Erythroblast (primary cell): Measurements from ENCODE around the gene PDZD7.

Source experiments
- GATA1 ChIP-seq: IDR thresholded peaks from 2 replicates; pipeline ENCODE4 v1.6.1; 2011; ENCODE audit warnings: low read depth, mild to moderate bottlenecking, control low read depth, low read length, moderate library complexity
- POLR2A ChIP-seq: IDR thresholded peaks from 2 replicates; pipeline ENCODE4 v1.6.1; 2011; ENCODE audit warnings: mild to moderate bottlenecking, low read length

- no peak for TF ChIP-seq POLR2A
- no peak for TF ChIP-seq GATA1
Measured at GRCh38 chr10:101072923-101073322, 42.0 kb upstream of the PDZD7 start.
